Endothelial cell of umbilical vein (primary cell): ENCODE measurements around the gene EIF2S3.

Experiments
- EZH2 ChIP-seq: IDR thresholded peaks from 2 replicates; pipeline ENCODE4 v1.6.1; 2012; ENCODE audit warnings: borderline replicate concordance, low read depth, mild to moderate bottlenecking, moderate library complexity, low read length, inconsistent platforms; ENCODE audit not compliant: severe bottlenecking
- POLR2A ChIP-seq: IDR thresholded peaks from 2 replicates; pipeline ENCODE4 v1.6.1; 2012; ENCODE audit warnings: low read depth, mild to moderate bottlenecking, control low read depth, low read length
- TF ChIP-seq, protein P1 (sequence below), 2 donors: IDR thresholded peaks; 1 replicate in 1 of 2; 2 replicates in 1 of 2; pipeline ENCODE4 v1.5.1; 2011; ENCODE audit warnings: low read length in 2 of 2, mild to moderate bottlenecking in 2 of 2, moderate library complexity in 2 of 2, control low read depth in 1 of 2, inconsistent platforms in 1 of 2, low read depth in 1 of 2; ENCODE audit not compliant: insufficient read depth in 1 of 2; ENCODE audit errors: extremely low read depth in 1 of 2

DNA sequence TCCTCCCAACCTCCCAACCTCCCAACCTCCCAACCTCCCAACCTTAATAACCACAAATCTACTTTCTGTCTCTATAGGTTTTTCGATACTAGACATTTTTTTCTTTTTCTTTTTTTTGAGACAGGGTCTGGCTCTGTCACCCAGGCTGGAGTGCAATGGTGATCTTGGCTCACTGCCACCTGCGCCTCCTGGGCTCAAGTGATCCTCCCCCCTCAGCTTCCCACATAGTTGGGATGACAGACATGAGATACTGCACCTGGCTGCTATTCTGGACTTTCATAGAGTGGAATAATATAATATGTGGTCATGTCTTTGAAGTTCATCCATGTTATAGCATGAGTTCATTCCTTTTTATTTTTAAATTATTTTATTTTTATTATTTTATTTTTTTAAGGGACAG lies 55.3 kb downstream of the EIF2S3 start:
- no peak for TF ChIP-seq POLR2A
- no peak for TF ChIP-seq EZH2
- TF ChIP-seq, protein P1, sequence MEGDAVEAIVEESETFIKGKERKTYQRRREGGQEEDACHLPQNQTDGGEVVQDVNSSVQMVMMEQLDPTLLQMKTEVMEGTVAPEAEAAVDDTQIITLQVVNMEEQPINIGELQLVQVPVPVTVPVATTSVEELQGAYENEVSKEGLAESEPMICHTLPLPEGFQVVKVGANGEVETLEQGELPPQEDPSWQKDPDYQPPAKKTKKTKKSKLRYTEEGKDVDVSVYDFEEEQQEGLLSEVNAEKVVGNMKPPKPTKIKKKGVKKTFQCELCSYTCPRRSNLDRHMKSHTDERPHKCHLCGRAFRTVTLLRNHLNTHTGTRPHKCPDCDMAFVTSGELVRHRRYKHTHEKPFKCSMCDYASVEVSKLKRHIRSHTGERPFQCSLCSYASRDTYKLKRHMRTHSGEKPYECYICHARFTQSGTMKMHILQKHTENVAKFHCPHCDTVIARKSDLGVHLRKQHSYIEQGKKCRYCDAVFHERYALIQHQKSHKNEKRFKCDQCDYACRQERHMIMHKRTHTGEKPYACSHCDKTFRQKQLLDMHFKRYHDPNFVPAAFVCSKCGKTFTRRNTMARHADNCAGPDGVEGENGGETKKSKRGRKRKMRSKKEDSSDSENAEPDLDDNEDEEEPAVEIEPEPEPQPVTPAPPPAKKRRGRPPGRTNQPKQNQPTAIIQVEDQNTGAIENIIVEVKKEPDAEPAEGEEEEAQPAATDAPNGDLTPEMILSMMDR (IDR thresholded peaks at IDR 0.05; ENCODE audit: extremely low read depth in 1 of 2, insufficient read depth in 1 of 2, low read depth in 1 of 2, low read length in 2 of 2): no peak
